Smooth muscle cell (in vitro differentiated cells): Measurements from ENCODE around the gene GAB1. TPM values are rescaled to one million over a fixed set of nuclear protein-coding genes. Genes with fewer than 3 reads are reported as not detected.

Experiments
- DNase-seq: peaks from one replicate; lab custom pipeline; 2025; ENCODE audit not compliant: unreplicated experiment; lab: John Stamatoyannopoulos, UW
- H2AFZ ChIP-seq: fragments of 200-600 bp; sonication (generic); 2 replicates; pipeline ENCODE4 v1.6.0; 2016; ENCODE audit warnings: antibody characterized with exemption, low read depth, mild to moderate bottlenecking
- H3F3A ChIP-seq: fragments of 200-600 bp; sonication (generic); 2 replicates; pipeline ENCODE4 v1.6.0; 2017; ENCODE audit warnings: antibody characterized with exemption, low read depth
- H3K27ac ChIP-seq: fragments of 200-600 bp; sonication (generic); 2 replicates; pipeline ENCODE4 v1.5.1; 2016; ENCODE audit warnings: low read depth, mild to moderate bottlenecking
- H3K27me3 ChIP-seq: fragments of 200-600 bp; sonication (generic); 2 replicates; pipeline ENCODE4 v1.6.1; 2016; ENCODE audit warnings: low read depth, mild to moderate bottlenecking
- H3K36me3 ChIP-seq: fragments of 200-600 bp; sonication (generic); 2 replicates; pipeline ENCODE4 v1.5.1; 2016; ENCODE audit warnings: low read depth
- H3K4me1 ChIP-seq: fragments of 200-600 bp; sonication (generic); 2 replicates; pipeline ENCODE4 v1.5.1; 2016; ENCODE audit warnings: low read depth
- H3K4me2 ChIP-seq: fragments of 200-600 bp; sonication (generic); 2 replicates; pipeline ENCODE4 v1.6.0; 2016; ENCODE audit warnings: mild to moderate bottlenecking
- H3K4me3 ChIP-seq: fragments of 200-600 bp; sonication (generic); 2 replicates; pipeline ENCODE4 v1.5.1; 2016; ENCODE audit warnings: mild to moderate bottlenecking
- H3K79me2 ChIP-seq: fragments of 200-600 bp; sonication (generic); 2 replicates; pipeline ENCODE4 v1.6.0; 2016; ENCODE audit warnings: low read depth, mild to moderate bottlenecking
- H3K9ac ChIP-seq: fragments of 200-600 bp; sonication (generic); 2 replicates; pipeline ENCODE4 v1.6.0; 2016; ENCODE audit warnings: low read depth
- H3K9me3 ChIP-seq: fragments of 200-600 bp; sonication (generic); replicated peaks from 2 replicates; pipeline ENCODE4 v1.5.1; 2016; ENCODE audit warnings: low read depth
- H4K20me1 ChIP-seq: fragments of 200-600 bp; sonication (generic); 2 replicates; pipeline ENCODE4 v1.6.0; 2016; ENCODE audit warnings: low read depth
- CTCF ChIP-seq: fragments of 200-600 bp; sonication (generic); IDR thresholded peaks from 2 replicates; pipeline ENCODE4 v1.5.1; 2017; ENCODE audit warnings: borderline replicate concordance, mild to moderate bottlenecking, antibody characterized with exemption; ENCODE audit not compliant: insufficient read depth, poor library complexity, severe bottlenecking
- WGBS: methylation state at CpG from one replicate; pipeline ENCODE4 v1.1.7; 2016; ENCODE audit warnings: low lambda C conversion rate; 5-methylcytosine and 5-hydroxymethylcytosine counted together
- polyA plus RNA-seq: library from polyadenylated mRNA; unstranded; fragments of >200 nt; fragmentation: Nextera tagmentation; extraction: Ambion mirVana; gene quantifications from 2 replicates; pipeline ENCODE4 v1.2.1, GENCODE V29; 2016
- total RNA-seq: library from RNA; depleted of rRNA; stranded (reverse); fragments of >200 nt; gene quantifications from 2 replicates; pipeline ENCODE4 v1.2.3, GENCODE V29; 2014

GAB1 gene
- total and polyA plus RNA-seq, 2 experiments from 2014 or later: 0.50 to 22.5 TPM

GRCh38 chr4:143393195-143393594 is 56.5 kb downstream of the GAB1 start:
- Histone ChIP-seq H3K4me1 (peaks cover 15% of the 10 kb centered on the region), H3K4me3 (no peak overlapping the region), H4K20me1 (peaks cover 2% of the 10 kb centered on the region), H3K9ac (no peak overlapping the region), H3K36me3 (no peaks in the 10 kb centered on the region), H3K27me3 (no peaks in the 10 kb centered on the region), H3K4me2 (no peak overlapping the region), H3K9me3 (no peaks in the 10 kb centered on the region), H3K79me2 (peaks cover 29% of the 10 kb centered on the region), H2AFZ (no peak overlapping the region), H3K27ac (no peak overlapping the region), H3F3A (no peaks in the 10 kb centered on the region)
- TF ChIP-seq CTCF: no peak
- DNase-seq: no peak
- 73% methylated on average over 1 of the region's 1 CpG for WGBS

GRCh38 chr4:143394739-143395453 is 58.2 kb downstream of the GAB1 start:
- TF ChIP-seq CTCF: no peak
- Histone ChIP-seq H3K9me3 (no peaks in the 10 kb centered on the region), H3K9ac (no peak overlapping the region), H3K27me3 (no peaks in the 10 kb centered on the region), H3K79me2 (peaks cover 24% of the 10 kb centered on the region), H3F3A (no peaks in the 10 kb centered on the region), H3K27ac (no peak overlapping the region), H3K4me1 (peaks cover 15% of the 10 kb centered on the region), H3K4me2 (no peak overlapping the region), H3K36me3 (no peaks in the 10 kb centered on the region), H4K20me1 (peaks cover 11% of the 10 kb centered on the region), H3K4me3 (no peak overlapping the region), H2AFZ (no peak overlapping the region)
- DNase-seq: no peak
- WGBS: 81% methylated on average over 3 of the region's 3 CpGs

DNA sequence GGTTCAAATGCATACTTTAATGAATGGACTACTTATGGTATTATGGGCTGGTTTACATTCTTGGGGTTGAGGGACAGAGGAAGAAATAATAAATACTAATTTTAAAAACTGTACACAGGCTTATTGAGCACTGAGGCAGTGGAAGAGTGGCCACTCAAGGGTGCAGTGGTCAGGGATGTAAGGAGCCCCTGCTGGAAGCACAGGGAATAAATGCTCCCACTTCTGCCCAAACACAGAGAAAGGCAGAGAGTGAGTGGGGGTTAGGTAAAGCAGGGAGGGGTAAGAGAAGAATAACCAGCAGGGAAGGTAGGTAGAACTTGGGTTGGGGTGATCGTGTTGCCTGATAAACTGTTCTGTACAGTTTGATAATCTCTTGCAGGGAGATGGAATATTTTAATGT is 60.0 kb downstream of the GAB1 start:
- Histone ChIP-seq H3F3A (no peaks in the 10 kb centered on the region), H3K27ac (no peak overlapping the region), H3K27me3 (no peaks in the 10 kb centered on the region), H3K4me2 (no peak overlapping the region), H2AFZ (no peak overlapping the region), H3K36me3 (no peaks in the 10 kb centered on the region), H3K9me3 (no peaks in the 10 kb centered on the region), H3K4me3 (no peak overlapping the region), H3K4me1 (peaks cover 4% of the 10 kb centered on the region), H3K79me2 (peaks cover 30% of the 10 kb centered on the region), H3K9ac (no peak overlapping the region), H4K20me1 (peaks cover 11% of the 10 kb centered on the region)
- WGBS: 100% methylated on average over 1 of the region's 1 CpG
- no peak for DNase-seq
- no peak for TF ChIP-seq CTCF

GRCh38 chr4:143397335-143397734 is 60.7 kb downstream of the GAB1 start:
- WGBS: 71% methylated on average over 1 of the region's 1 CpG
- H3K4me3 ChIP-seq: no peak overlapping the region
- no peak overlapping the region for H3K9ac ChIP-seq
- no peak for DNase-seq
- H2AFZ ChIP-seq: no peak overlapping the region
- no peaks in the 10 kb centered on the region for H3K36me3 ChIP-seq
- H3K4me2 ChIP-seq: no peak overlapping the region
- H3K79me2 ChIP-seq: peaks cover 33% of the 10 kb centered on the region
- H3K27ac ChIP-seq: no peak overlapping the region
- H3F3A ChIP-seq: no peaks in the 10 kb centered on the region
- no peaks in the 10 kb centered on the region for H3K27me3 ChIP-seq
- H3K9me3 ChIP-seq: no peaks in the 10 kb centered on the region
- TF ChIP-seq CTCF: no peak
- H4K20me1 ChIP-seq: peaks cover 11% of the 10 kb centered on the region
- H3K4me1 ChIP-seq: no peaks in the 10 kb centered on the region
